ENCODE results near the gene AP1B1.

AP1B1 gene

DNA sequence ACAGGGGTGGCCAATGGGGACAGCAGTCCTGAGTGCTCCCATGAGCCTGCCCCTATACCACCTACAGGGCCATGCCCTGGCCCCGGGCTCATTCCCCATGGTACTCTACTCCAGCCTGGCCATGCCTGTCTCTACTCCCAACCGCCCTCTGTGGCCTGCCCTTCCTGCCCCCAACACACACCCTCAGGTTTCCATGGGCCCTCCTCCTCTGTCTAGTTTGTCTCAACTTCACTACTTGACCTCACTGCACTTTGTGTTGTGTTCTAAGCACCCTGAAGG, 46.6 kb downstream of the AP1B1 start:
- Mint-ChIP-seq H3K4me1 (ENCODE audit: low read depth in 2 of 2) (no peaks in the 10 kb centered on the region), H3K4me3 (no peak overlapping the region), H3K36me3 (ENCODE audit: insufficient read depth) (peaks cover 56% of the 10 kb centered on the region), H3K9me3 (no peaks in the 10 kb centered on the region), H3K27ac (no peak overlapping the region), H3K27me3 (no peaks in the 10 kb centered on the region)
- no peak for ATAC-seq (replicated peaks)
- DNase-seq, result no peak

DNA sequence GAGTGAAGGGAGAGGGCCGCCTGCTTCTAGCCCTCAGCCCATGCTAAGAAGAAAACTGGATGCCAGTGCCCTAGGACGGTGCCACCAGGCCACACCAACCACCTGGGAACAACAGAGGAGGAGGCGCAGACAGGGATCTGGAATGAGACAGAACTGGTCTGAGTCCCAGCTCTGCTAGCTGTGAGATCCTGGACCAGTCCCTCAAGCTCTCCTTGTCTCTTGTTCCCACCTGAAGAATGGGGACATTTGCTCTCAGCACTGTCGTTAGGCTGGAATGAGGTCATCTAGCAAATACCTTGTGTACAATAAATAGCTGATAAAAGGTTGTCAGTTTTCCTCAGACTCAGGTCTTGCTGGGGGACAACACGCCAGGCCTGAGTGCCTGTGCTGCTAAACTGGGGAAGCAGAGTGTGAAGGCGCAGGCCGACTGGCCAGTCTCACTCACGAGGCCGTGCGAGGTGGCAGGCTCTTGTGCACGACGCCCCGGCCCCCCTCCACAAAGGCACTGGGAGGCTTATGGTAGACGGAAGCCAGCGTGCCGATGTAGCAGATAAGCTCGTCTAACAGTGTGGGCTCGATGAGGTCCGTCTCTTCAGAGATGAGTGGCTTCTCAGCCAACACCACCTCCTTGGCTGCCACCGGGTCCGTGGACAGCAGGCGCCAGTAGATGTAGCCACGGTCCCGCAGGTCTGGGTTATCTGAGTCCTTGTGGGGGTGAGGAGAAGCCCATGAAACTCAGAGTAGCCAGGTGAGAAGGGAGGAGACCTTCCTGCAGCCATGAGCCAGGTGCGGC, 47.1 kb downstream of the AP1B1 start:
- H3K36me3 Mint-ChIP-seq (ENCODE audit: insufficient read depth), result peaks cover 61% of the 10 kb centered on the region
- no peaks in the 10 kb centered on the region for H3K4me1 Mint-ChIP-seq (ENCODE audit: low read depth in 2 of 2)
- no peaks in the 10 kb centered on the region for H3K9me3 Mint-ChIP-seq
- ATAC-seq (replicated peaks) (no peak), DNase-seq (no peak)
- no peak overlapping the region for H3K27ac Mint-ChIP-seq
- no peak overlapping the region for H3K4me3 Mint-ChIP-seq
- H3K27me3 Mint-ChIP-seq, result no peaks in the 10 kb centered on the region

DNA sequence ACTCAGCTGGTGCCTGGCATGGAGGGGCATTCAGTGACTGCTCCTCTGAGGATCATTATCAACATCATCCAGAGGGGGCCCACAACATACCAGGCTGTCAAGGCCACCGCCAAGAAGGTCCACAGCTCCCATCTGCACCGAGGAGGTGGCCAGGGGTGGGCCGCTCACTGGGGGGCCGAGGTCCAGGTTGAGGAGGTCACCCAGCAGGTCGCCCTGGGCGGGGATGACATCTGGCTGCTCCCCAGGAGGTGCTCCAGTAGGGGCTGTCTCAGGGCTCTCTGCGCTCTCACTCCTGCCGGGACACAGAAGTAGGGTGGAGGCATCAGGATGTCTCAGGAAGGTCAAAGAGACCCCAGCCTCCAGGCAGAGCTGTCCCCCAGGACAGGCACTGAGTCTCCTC, 47.8 kb downstream of the AP1B1 start:
- peaks cover 57% of the 10 kb centered on the region for H3K36me3 Mint-ChIP-seq (ENCODE audit: insufficient read depth)
- H3K27me3 Mint-ChIP-seq, result no peaks in the 10 kb centered on the region
- DNase-seq (no peak), ATAC-seq (replicated peaks) (no peak)
- no peak overlapping the region for H3K4me3 Mint-ChIP-seq
- H3K27ac Mint-ChIP-seq, result no peak overlapping the region
- H3K4me1 Mint-ChIP-seq (ENCODE audit: low read depth in 2 of 2), result no peaks in the 10 kb centered on the region
- H3K9me3 Mint-ChIP-seq, result no peaks in the 10 kb centered on the region

DNA sequence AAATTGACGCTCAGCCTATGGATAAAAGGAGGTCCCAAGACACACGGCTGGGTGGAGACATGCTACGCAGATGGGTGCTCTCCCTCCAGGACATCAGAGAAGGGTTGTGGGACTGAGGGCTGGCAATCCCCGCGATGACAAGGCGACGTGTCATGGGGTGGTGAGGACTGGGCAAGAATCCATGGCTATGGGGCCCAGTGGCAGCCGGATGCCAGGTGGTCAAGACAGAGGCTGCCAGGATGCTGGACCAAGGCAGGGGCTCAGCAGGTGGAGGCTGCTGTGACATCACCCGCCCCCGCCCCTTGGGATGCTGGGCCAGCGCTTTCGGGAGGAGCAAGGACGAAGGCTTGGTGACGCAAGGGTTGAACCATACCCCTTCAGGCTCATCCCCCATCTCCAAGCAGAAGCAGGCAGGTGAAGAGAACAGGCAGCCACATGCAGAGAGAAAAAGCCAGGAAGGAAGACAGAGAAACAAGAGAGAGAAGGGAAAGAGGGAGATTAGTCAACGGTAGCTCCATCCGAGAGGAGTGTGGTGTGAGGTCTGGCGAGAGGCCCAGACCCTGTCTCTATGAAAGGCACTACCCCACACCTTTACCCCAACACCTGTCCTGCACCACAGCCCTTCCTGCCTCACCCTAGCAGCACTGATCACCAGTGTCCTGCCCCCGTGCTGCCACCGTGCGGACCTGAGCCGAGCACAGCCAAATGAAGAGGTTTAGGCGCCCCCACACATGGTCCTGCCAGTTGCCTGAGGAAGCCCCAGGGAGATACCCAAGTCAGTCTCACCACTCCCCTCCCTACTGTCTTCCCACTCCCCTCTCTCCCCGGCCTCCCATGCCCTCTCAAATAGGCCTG, 48.8 kb downstream of the AP1B1 start:
- H3K4me3 Mint-ChIP-seq, result no peak overlapping the region
- H3K27ac Mint-ChIP-seq, result peak overlapping the region in 1 of 2 donors; percentile 44
- ATAC-seq (replicated peaks) (no peak), DNase-seq (no peak)
- no peaks in the 10 kb centered on the region for H3K27me3 Mint-ChIP-seq
- H3K4me1 Mint-ChIP-seq (ENCODE audit: low read depth in 2 of 2), result no peaks in the 10 kb centered on the region
- H3K9me3 Mint-ChIP-seq, result no peaks in the 10 kb centered on the region
- H3K36me3 Mint-ChIP-seq (ENCODE audit: insufficient read depth), result peaks cover 53% of the 10 kb centered on the region

DNA sequence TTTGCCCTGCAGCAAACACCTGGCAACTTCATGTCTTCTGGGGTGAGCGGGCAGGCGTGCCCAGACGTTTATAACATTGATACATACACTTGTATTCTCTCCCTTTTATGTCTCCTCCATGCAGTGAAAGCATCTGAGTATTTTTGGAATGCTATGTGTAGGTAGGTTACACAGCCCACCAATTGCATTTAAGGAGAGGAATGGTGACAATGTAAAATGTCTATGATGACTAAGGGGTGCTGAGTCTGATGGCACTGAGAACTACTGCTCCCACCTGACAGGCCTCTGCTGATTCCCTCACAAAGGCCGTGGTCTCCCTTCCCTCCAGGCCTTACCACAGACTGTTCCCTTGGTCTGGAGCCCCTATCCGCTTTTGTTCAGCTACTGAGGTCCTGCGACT, 50.0 kb downstream of the AP1B1 start:
- no peaks in the 10 kb centered on the region for H3K9me3 Mint-ChIP-seq
- ATAC-seq (replicated peaks) (no peak), DNase-seq (no peak)
- peaks cover 47% of the 10 kb centered on the region for H3K36me3 Mint-ChIP-seq (ENCODE audit: insufficient read depth)
- H3K27me3 Mint-ChIP-seq, result no peaks in the 10 kb centered on the region
- H3K27ac Mint-ChIP-seq, result no peak overlapping the region
- no peak overlapping the region for H3K4me3 Mint-ChIP-seq
- peaks cover 0 to 1% of the 10 kb centered on the region in 2 donors for H3K4me1 Mint-ChIP-seq (ENCODE audit: low read depth in 2 of 2)

DNA sequence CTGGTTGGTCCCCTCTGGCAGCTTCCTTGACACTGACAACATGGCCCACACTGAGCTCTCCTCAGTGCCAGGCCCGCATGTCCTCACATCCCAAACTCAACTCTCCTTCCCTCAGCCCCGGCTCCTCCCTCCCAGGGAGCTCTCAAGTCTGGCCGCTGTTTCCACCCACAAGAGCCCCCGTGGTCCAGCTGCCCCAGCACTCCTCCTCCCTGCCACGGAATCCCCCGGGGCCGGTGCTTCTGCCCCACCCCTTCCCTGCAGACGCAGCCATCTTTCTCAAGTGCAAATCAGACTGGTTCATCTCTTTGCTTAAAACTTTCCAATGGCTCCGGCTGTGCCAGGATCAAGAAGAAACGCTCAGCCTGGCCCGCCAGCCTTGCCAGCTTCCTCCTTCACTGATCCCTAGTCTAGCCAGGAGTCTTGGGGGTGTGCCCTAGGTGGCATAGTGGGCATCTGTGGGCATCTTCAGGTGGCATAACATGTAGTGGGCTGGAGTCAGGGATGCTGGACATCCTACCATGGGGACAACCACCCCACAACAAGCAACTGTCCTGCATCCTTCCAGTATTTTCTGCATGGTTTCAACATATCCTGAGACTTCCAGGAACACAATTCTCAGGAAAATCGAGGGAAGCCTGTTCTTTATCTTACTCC, 50.6 kb downstream of the AP1B1 start:
- DNase-seq, result no peak
- no peak overlapping the region for H3K4me3 Mint-ChIP-seq
- H3K27ac Mint-ChIP-seq, result peak overlapping the region in 1 of 2 donors; percentile 65

DNA sequence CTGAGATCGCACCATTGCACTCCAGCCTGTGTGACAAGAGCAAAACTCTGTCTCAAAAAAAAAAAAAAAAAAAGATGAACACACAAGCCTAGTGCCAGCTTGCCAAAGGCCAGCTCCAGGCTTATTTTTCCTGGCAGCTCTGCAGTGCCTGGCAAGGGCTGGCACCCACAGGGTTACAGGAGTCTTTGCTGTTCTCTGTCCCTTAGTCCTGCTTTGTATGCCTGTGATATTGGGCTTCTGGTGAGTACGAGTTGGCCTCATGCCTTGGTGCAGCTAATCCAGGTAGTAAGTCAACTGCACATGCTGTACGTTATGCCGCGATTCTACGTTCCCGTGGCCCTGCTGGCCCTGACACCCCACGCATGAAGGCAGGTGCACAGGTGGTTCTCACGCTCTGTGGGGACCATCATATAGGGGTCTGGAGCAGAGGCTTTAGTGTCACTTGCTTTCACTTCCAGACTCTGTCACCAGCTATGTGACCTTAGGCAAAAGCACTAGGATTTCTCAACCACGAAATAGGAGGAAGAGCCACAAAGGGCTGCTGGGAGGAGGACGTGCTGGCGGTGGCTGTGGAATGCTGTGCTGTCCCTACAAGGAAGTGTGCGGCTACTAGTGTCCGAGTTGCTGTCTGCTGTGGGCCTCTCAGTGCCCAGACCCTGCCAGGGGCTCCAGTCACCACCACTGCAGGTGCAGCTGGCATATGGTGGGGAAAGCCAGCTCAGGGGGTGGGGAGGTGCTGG, 51.4 kb downstream of the AP1B1 start:
- H3K9me3 Mint-ChIP-seq, result no peaks in the 10 kb centered on the region
- H3K4me1 Mint-ChIP-seq (ENCODE audit: low read depth in 2 of 2), result peaks cover 0 to 4% of the 10 kb centered on the region in 2 donors
- H3K27ac Mint-ChIP-seq, result no peak overlapping the region
- peaks cover 44% of the 10 kb centered on the region for H3K36me3 Mint-ChIP-seq (ENCODE audit: insufficient read depth)
- no peak for ATAC-seq (replicated peaks)
- no peak for DNase-seq
- H3K27me3 Mint-ChIP-seq, result no peaks in the 10 kb centered on the region
- no peak overlapping the region for H3K4me3 Mint-ChIP-seq

More for the DNA sequence above, 50.6 kb downstream of the AP1B1 start:
- peaks cover 0 to 4% of the 10 kb centered on the region in 2 donors for H3K4me1 Mint-ChIP-seq (ENCODE audit: low read depth in 2 of 2)
- no peaks in the 10 kb centered on the region for H3K27me3 Mint-ChIP-seq
- no peak for ATAC-seq (replicated peaks)
- peaks cover 47% of the 10 kb centered on the region for H3K36me3 Mint-ChIP-seq (ENCODE audit: insufficient read depth)
- no peaks in the 10 kb centered on the region for H3K9me3 Mint-ChIP-seq

DNA sequence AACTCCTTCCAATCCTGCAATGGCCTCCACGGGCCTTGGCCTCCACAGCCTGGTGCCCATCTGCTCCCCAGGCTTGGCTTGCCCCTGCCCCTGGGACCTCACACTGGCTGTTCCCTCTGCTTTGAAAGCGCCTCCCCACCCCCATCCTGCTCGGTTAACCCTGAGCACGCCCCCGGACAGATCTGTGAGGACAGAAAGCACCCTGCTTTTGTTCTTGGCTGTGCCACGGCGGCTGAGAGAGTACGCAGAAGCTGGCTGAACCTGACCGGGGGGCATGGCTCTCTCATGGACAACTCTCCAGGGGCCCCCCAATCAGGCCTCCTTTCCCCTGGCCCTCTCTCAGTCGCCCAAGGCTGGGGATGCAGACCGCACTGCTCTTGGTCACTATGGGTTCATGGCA, 52.7 kb downstream of the AP1B1 start:
- H3K9me3 Mint-ChIP-seq, result no peaks in the 10 kb centered on the region
- peak overlapping the region in 1 of 2 donors; percentile 49 for H3K27ac Mint-ChIP-seq
- no peak for DNase-seq
- H3K36me3 Mint-ChIP-seq (ENCODE audit: insufficient read depth), result peaks cover 44% of the 10 kb centered on the region
- no peak overlapping the region for H3K4me3 Mint-ChIP-seq
- H3K4me1 Mint-ChIP-seq (ENCODE audit: low read depth in 2 of 2), result peaks cover 0 to 4% of the 10 kb centered on the region in 2 donors
- no peaks in the 10 kb centered on the region for H3K27me3 Mint-ChIP-seq
- ATAC-seq (replicated peaks), result no peak

DNA sequence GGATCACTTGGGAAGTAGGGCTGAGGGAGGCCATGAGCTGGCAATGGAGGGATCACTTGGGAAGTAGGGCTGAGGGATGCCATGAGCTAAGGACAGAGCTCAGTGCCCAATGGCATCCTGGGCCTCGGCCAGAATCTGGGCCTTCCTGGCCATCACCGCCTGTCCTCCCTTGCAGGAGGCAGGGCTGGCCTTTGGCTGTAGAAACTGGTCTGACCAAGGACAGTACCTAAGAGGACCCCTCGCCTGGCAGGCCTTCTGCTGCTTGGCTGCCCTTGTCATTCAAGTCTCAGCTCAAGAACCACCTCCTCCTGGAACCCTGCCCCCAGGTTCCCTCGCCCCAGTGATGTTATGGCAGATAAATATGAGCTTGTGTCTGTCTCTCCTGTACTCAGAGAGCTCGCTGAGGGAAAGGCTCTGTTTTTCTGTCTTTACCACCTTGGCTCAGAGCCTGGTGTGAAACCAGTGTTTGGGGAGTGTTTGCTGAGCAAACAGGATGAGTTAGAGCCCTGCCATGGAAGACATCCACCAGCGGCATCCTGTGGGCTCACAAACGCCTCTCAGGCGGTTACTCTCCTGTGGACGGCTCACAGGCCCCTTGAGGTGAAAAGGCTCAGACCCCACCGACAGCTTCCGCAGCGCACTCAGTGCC, 53.5 kb downstream of the AP1B1 start:
- Mint-ChIP-seq H3K4me1 (ENCODE audit: low read depth in 2 of 2) (peaks cover 0 to 4% of the 10 kb centered on the region in 2 donors), H3K27ac (peak overlapping the region in 1 of 2 donors; percentile 16), H3K9me3 (no peaks in the 10 kb centered on the region), H3K4me3 (no peak overlapping the region), H3K27me3 (no peaks in the 10 kb centered on the region), H3K36me3 (ENCODE audit: insufficient read depth) (peaks cover 44% of the 10 kb centered on the region)
- DNase-seq, result no peak
- ATAC-seq (replicated peaks), result no peak

DNA sequence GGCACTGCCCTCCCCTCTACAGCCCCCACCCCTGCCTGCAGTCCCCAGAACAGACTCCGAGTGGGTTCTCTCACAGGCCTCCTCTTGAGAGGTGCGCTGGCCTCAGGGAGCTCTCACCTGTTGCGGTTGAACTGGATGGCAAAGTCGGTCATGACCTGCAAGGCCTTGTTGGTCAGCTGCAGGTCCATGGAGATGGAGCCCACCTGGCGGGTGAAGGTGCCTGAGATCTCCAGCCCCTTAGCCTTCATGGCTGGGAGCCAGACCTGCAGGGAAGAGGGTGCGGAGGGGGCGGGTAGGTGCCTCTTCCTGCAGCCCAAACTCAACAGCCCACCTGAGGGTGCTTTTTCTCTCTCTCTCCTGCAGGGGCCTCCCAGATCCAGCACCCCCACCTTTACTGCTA, 54.2 kb downstream of the AP1B1 start:
- Mint-ChIP-seq H3K4me3 (no peak overlapping the region), H3K9me3 (no peaks in the 10 kb centered on the region), H3K27ac (no peak overlapping the region), H3K36me3 (ENCODE audit: insufficient read depth) (peaks cover 38% of the 10 kb centered on the region), H3K4me1 (ENCODE audit: low read depth in 2 of 2) (peaks cover 0 to 4% of the 10 kb centered on the region in 2 donors), H3K27me3 (no peaks in the 10 kb centered on the region)
- ATAC-seq (replicated peaks), result no peak
- DNase-seq, result no peak

DNA sequence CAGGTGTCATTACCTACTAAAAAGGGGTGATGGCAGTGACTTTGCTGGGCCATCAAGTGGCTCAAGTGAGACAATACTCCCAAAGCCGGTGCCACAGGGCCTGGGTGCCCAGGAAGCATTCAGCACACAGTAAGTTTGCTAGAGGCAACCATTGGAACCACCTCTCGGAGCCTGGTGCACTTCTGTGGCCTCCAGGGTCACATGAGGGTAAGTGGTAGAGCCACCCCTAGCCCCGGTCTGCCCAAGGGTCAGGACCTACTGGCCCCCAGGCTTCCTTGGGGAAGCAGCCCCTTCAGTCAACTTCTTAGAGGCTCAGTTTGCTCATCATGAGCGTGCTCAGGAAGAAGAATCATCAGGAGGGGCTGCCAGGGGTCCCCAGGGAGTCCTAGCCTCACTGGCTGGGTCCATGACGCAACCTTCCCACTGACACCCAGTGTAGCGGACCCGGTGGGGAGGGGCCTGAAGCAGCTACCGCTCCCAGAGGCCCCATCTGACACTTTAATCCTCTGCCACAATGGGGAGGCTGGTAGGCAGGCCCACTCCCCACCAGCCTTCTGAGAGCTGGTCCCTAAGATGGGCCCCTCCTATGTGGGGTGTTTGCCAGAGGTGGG, 55.4 kb downstream of the AP1B1 start:
- peaks cover 0 to 4% of the 10 kb centered on the region in 2 donors for H3K4me1 Mint-ChIP-seq (ENCODE audit: low read depth in 2 of 2)

DNA sequence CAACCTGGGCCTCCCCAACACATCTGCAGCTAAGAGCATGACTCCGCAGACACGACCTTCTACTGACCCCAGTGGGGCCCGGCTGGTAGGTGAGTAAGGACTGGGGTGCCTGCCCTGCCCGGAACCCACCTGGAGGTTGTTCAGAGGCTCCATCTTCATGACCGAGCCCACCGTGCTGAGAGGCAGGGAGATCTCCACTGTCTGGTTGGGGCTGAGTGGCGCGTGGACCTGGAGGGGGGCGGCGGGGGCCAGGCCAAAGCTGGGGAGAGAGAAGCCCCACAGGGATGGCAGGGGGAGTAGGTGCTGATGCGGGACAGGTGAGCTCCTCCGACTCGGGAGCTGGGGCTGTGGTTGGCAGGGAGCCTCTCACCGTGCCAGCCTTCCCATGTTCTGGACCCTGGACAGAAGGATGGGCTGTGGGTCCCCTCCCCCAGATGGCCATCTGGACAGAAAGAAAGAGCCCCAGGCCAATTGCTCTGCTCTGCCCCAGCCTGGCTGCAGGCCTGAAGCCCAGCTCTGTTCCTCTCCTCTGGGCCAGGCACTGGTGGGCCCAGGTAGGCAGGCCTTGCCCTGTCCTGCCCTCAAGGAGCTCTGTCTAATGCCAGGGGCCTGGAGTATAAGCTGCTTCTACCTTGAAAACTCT, 56.6 kb downstream of the AP1B1 start:
- H3K4me3 Mint-ChIP-seq, result no peak overlapping the region
- peaks cover 24% of the 10 kb centered on the region for H3K36me3 Mint-ChIP-seq (ENCODE audit: insufficient read depth)
- DNase-seq (no peak), ATAC-seq (replicated peaks) (no peak)
- peaks cover 0 to 4% of the 10 kb centered on the region in 2 donors for H3K4me1 Mint-ChIP-seq (ENCODE audit: low read depth in 2 of 2)
- H3K9me3 Mint-ChIP-seq, result no peaks in the 10 kb centered on the region
- no peaks in the 10 kb centered on the region for H3K27me3 Mint-ChIP-seq
- H3K27ac Mint-ChIP-seq, result peak overlapping the region in 1 of 2 donors; percentile 79

More for the DNA sequence above, 55.4 kb downstream of the AP1B1 start:
- no peak overlapping the region for H3K27ac Mint-ChIP-seq
- peaks cover 29% of the 10 kb centered on the region for H3K36me3 Mint-ChIP-seq (ENCODE audit: insufficient read depth)
- ATAC-seq (replicated peaks) (no peak), DNase-seq (no peak)
- H3K4me3 Mint-ChIP-seq, result no peak overlapping the region
- H3K27me3 Mint-ChIP-seq, result no peaks in the 10 kb centered on the region
- no peaks in the 10 kb centered on the region for H3K9me3 Mint-ChIP-seq
